Fibroblast of pulmonary artery (primary cell): ENCODE results near the gene KRTAP20-4.

Experiments
- DNase-seq: peaks from one replicate; pipeline ENCODE4 v3.0.0-alpha.2; 2010; ENCODE audit warnings: low read depth
- H3K4me3 ChIP-seq: replicated peaks from 2 replicates; pipeline ENCODE4 v1.5.1; 2011; ENCODE audit warnings: low read depth, mild to moderate bottlenecking, control low read depth, low read length, moderate library complexity
- CTCF ChIP-seq: IDR thresholded peaks from 2 replicates; pipeline ENCODE4 v1.5.1; 2011; ENCODE audit warnings: mild to moderate bottlenecking, control low read depth, low read length, inconsistent platforms; ENCODE audit errors: missing control alignments

KRTAP20-4 gene

GRCh38 chr21:30598802-30599201 is 21.6 kb upstream of the KRTAP20-4 start, which contains the start of gene KRTAP6-2:
Gene KRTAP6-2, minus strand, starts transcription at chr21:30598902. Its CDS starts 28 bp downstream, at chr21:30598874.
- H3K4me3 ChIP-seq: no peak within 1 kb of the TSS
- no peak for TF ChIP-seq CTCF
- DNase-seq: no peak

- no peak for DNase-seq
- no peak within 1 kb of the TSS for H3K4me3 ChIP-seq
- TF ChIP-seq CTCF: no peak
These were observed 19.6 kb upstream of the KRTAP20-4 start, which contains the start of gene KRTAP22-1 for GRCh38 chr21:30600787-30601186. Gene KRTAP22-1, plus strand, starts transcription at chr21:30601087.

GRCh38 chr21:30605968-30606367 is 14.5 kb upstream of the KRTAP20-4 start:
- no peak overlapping the region for H3K4me3 ChIP-seq
- no peak for DNase-seq
- TF ChIP-seq CTCF: no peak

- no peak for DNase-seq
- TF ChIP-seq CTCF: no peak
- H3K4me3 ChIP-seq: no peak overlapping the region
These were observed 8.3 kb upstream of the KRTAP20-4 start for GRCh38 chr21:30612132-30612531.

- no peak for TF ChIP-seq CTCF
- no peak for DNase-seq
- H3K4me3 ChIP-seq: no peak within 1 kb of the TSS
These were observed 6.6 kb upstream of the KRTAP20-4 start, which contains the start of gene KRTAP6-1 for GRCh38 chr21:30613836-30614235. Gene KRTAP6-1, minus strand, starts transcription at chr21:30613930. Its CDS starts 26 bp downstream, at chr21:30613904.

GRCh38 chr21:30615199-30615598 is 5.2 kb upstream of the KRTAP20-4 start:
- no peak overlapping the region for H3K4me3 ChIP-seq
- TF ChIP-seq CTCF: no peak
- no peak for DNase-seq

- no peak for TF ChIP-seq CTCF
- DNase-seq: no peak
- H3K4me3 ChIP-seq: no peak within 1 kb of the TSS
These were observed 4.3 kb upstream of the KRTAP20-4 start, which contains the start of gene KRTAP20-1 for GRCh38 chr21:30616125-30616524. Gene KRTAP20-1, plus strand, starts transcription at chr21:30616425. Its CDS starts 30 bp downstream, at chr21:30616455.
